Measurements from ENCODE around the gene GLT1D1.
A peak's percentile ranks its signal among the peaks of the same experiment; 100 is the strongest.

The GLT1D1 gene

GRCh38 chr12:128966203-128966810, 113.0 kb downstream of the GLT1D1 start:
- no peak for DNase-seq

- no peak for DNase-seq
These were observed 115.4 kb downstream of the GLT1D1 start for GRCh38 chr12:128968668-128969067.

- peak; percentile 60 for DNase-seq
These were observed 116.3 kb downstream of the GLT1D1 start for GRCh38 chr12:128969480-128970055.

- no peak for DNase-seq
These were observed 116.8 kb downstream of the GLT1D1 start for GRCh38 chr12:128970110-128970509.

GRCh38 chr12:128970941-128971340, 117.7 kb downstream of the GLT1D1 start:
- no peak for DNase-seq

GRCh38 chr12:128971802-128972201, 118.5 kb downstream of the GLT1D1 start:
- no peak for DNase-seq

- DNase-seq: no peak
These were observed 120.8 kb downstream of the GLT1D1 start for GRCh38 chr12:128973883-128974681.

GRCh38 chr12:128974881-128975280, 121.6 kb downstream of the GLT1D1 start:
- DNase-seq: no peak

GRCh38 chr12:128976120-128976738, 123.0 kb downstream of the GLT1D1 start:
- peak; percentile 57 for DNase-seq

- DNase-seq: no peak
These were observed 124.2 kb downstream of the GLT1D1 start for GRCh38 chr12:128977441-128977840.

- DNase-seq: no peak
These were observed 124.8 kb downstream of the GLT1D1 start for GRCh38 chr12:128978067-128978466.

GRCh38 chr12:128980623-128981022, 127.3 kb downstream of the GLT1D1 start:
- no peak for DNase-seq

- no peak for DNase-seq
These were observed 128.8 kb downstream of the GLT1D1 start for GRCh38 chr12:128981971-128982533.

- DNase-seq: no peak
These were observed 129.7 kb downstream of the GLT1D1 start for GRCh38 chr12:128982933-128983332.

GRCh38 chr12:128983371-128983770, 130.1 kb downstream of the GLT1D1 start:
- DNase-seq: no peak

- no peak for DNase-seq
These were observed 133.7 kb downstream of the GLT1D1 start for GRCh38 chr12:128986957-128987356.

- DNase-seq: no peak
These were observed 136.0 kb downstream of the GLT1D1 start for GRCh38 chr12:128989287-128989686.

GRCh38 chr12:128991716-128992115, 138.4 kb downstream of the GLT1D1 start:
- no peak for DNase-seq

GRCh38 chr12:128992116-128992515, 138.8 kb downstream of the GLT1D1 start:
- no peak for DNase-seq

GRCh38 chr12:128992550-128992949, 139.3 kb downstream of the GLT1D1 start:
- no peak for DNase-seq

- no peak for DNase-seq
These were observed 141.6 kb downstream of the GLT1D1 start for GRCh38 chr12:128994856-128995255.

GRCh38 chr12:128995619-128996018, 142.3 kb downstream of the GLT1D1 start:
- no peak for DNase-seq

- no peak for DNase-seq
These were observed 148.5 kb downstream of the GLT1D1 start for GRCh38 chr12:129001826-129002225.

Data from right kidney (tissue), 1 donor.